Uterus (tissue), 4 donors: Measurements from ENCODE around the gene CCDC195. TPM values are rescaled to one million over a fixed set of nuclear protein-coding genes. Genes with fewer than 3 reads are reported as not detected.

ENCODE experiments used
- DNase-seq, 2 donors: peaks; one replicate each; pipeline ENCODE4 v3.0.0-alpha.2; 2019 to 2020
- H3K27ac ChIP-seq, 2 donors: fragments of 200-600 bp; sonication (generic); 1 replicate in 1 of 2; 2 replicates in 1 of 2; pipeline ENCODE4 v1.5.1; 2016 to 2018
- H3K27me3 ChIP-seq, 2 donors: fragments of 200-600 bp; sonication (generic); one replicate each; pipeline ENCODE4 v1.5.1; 2018 to 2019; ENCODE audit warnings: control low read depth in 1 of 2
- H3K36me3 ChIP-seq, 2 donors: fragments of 200-600 bp; sonication (generic); one replicate each; pipeline ENCODE4 v1.5.1; 2019; ENCODE audit warnings: control low read depth in 1 of 2
- H3K4me1 ChIP-seq, 2 donors: fragments of 200-600 bp; sonication (generic); one replicate each; pipeline ENCODE4 v1.5.1; 2018 to 2019; ENCODE audit warnings: control low read depth in 1 of 2
- H3K4me3 ChIP-seq, 2 donors: fragments of 200-600 bp; sonication (generic); 1 replicate in 1 of 2; 2 replicates in 1 of 2; pipeline ENCODE4 v1.5.1; 2018 to 2019; ENCODE audit warnings: mild to moderate bottlenecking in 1 of 2
- H3K9me3 ChIP-seq, 2 donors: fragments of 200-600 bp; sonication (generic); one replicate each; pipeline ENCODE4 v1.5.1; 2019; ENCODE audit warnings: control low read depth in 1 of 2
- POLR2A ChIP-seq, 2 donors: fragments of 450-650 bp; IDR thresholded peaks; one replicate each; pipeline ENCODE4 v1.6.1; 2016; ENCODE audit warnings: antibody characterized with exemption in 2 of 2, mild to moderate bottlenecking in 1 of 2, moderate library complexity in 1 of 2
- intact Hi-C: fragments of 100-400 bp; cut with DNase I; formaldehyde crosslinking; loops from one replicate; pipeline ENCODE4 v1.15.1; 2023; ENCODE audit warnings: low total_unique reads
- total RNA-seq, 4 donors: library from RNA; depleted of rRNA in 3 of 4; stranded (reverse); fragments of >200 nt in 3 of 4; gene quantifications; one replicate each; pipeline versions ENCODE4 v1.1.0 to v1.2.4, GENCODE V29; 2014 to 2023
- TF ChIP-seq, protein P1 (sequence below), 4 experiments: fragments of 200-600 bp in 2 of 4; fragments of 450-650 bp in 2 of 4; sonication (generic) in 2 of 4; IDR thresholded peaks; one replicate each; pipeline ENCODE4 v1.5.1; 2016 to 2019; ENCODE audit warnings: antibody characterized with exemption in 4 of 4, mild to moderate bottlenecking in 2 of 4, moderate library complexity in 1 of 4
- donor health status: DM: yes; HTN: yes; CAD: no.

The CCDC195 gene
- total RNA-seq, 4 donors from 2014 or later, result not detected

DNA sequence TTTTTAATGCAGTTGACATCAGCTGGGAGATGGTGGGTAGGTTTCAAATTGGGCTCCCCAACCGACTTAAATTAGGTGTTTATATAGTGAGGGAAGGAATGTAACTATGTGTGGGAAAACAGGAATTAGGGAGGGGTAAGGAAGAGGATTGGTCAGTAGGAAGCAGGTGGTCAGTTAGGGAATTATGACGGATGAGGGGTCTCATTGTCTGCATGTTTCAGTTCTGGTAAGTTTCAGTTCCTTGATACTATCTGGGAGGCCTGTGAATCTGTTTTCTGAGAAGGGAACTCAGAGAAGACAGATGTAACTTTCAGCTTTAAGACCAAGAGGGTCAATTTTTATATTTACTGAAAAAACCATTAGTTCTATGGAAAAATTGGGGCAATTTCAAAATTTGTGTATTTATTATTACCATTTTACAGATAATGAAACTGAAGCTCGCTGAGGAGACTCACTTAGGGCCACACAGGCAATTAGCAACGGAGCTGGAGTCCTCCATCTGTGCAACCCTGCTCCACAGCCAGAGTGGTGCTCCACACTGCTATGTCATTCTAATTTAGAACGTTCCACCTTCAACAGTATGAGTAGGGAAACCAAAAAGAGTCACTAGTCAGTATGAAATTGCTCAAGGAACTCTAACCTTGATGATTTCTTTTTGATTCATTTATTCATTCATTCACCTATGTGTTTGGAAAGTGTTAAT is 36.0 kb upstream of the CCDC195 start:
- Histone ChIP-seq H3K4me3 (no peak overlapping the region), H3K36me3 (no peaks in the 10 kb centered on the region), H3K9me3 (no peaks in the 10 kb centered on the region), H3K4me1 (no peaks in the 10 kb centered on the region), H3K27me3 (no peaks in the 10 kb centered on the region), H3K27ac (no peak overlapping the region)
- DNase-seq, result no peak
- TF ChIP-seq POLR2A (IDR thresholded peaks at IDR 0.05), result no peak
- TF ChIP-seq, protein P1, sequence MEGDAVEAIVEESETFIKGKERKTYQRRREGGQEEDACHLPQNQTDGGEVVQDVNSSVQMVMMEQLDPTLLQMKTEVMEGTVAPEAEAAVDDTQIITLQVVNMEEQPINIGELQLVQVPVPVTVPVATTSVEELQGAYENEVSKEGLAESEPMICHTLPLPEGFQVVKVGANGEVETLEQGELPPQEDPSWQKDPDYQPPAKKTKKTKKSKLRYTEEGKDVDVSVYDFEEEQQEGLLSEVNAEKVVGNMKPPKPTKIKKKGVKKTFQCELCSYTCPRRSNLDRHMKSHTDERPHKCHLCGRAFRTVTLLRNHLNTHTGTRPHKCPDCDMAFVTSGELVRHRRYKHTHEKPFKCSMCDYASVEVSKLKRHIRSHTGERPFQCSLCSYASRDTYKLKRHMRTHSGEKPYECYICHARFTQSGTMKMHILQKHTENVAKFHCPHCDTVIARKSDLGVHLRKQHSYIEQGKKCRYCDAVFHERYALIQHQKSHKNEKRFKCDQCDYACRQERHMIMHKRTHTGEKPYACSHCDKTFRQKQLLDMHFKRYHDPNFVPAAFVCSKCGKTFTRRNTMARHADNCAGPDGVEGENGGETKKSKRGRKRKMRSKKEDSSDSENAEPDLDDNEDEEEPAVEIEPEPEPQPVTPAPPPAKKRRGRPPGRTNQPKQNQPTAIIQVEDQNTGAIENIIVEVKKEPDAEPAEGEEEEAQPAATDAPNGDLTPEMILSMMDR (IDR thresholded peaks at IDR 0.05), result no peak
- intact Hi-C loops, result no loop called here

DNA sequence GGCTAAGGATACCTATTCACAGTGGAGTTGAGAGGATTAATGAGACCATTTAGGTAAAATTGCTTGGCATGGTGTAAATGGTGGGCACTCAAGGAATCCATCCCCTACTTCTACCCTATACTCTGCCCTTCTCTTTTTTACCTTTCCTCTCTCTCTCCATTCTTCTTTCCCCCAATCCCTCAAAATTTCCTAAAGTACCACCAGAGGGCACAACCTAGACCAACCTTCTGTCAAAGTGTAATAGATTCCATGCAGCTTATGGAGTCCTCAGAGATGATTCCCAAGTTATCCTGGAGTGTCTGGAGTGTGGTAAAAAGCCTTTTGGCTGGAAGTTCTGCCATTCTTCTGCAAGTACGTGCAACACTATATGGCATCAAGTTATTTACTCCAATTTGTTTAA is 33.0 kb upstream of the CCDC195 start:
- Histone ChIP-seq H3K27me3 (no peaks in the 10 kb centered on the region), H3K36me3 (no peaks in the 10 kb centered on the region), H3K4me3 (no peak overlapping the region), H3K27ac (no peak overlapping the region), H3K9me3 (no peaks in the 10 kb centered on the region), H3K4me1 (no peaks in the 10 kb centered on the region)
- intact Hi-C loops, result no loop called here
- no peak for DNase-seq
- TF ChIP-seq, protein P1 (IDR thresholded peaks at IDR 0.05), result no peak
- TF ChIP-seq POLR2A (IDR thresholded peaks at IDR 0.05), result no peak

DNA sequence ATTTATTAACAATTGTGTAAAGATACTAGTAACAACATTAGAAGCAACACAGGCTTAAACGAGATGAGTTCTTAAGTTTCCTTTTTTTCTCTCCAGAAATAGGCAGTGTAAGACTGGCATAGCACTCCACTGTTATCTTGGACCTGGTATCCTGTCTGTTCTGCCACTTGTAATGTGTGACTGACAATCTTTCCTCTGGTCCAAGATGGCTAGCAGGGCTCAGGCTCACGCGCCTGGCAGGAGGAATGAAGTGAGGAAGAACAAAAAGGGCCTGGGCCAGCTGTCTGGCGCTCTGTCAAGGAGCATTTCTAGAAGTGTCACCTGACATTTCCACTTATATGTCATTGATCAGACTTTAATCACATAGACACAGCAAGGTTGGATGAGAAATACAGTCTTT is 31.6 kb upstream of the CCDC195 start:
- intact Hi-C loops, result no loop called here
- DNase-seq, result no peak

DNA sequence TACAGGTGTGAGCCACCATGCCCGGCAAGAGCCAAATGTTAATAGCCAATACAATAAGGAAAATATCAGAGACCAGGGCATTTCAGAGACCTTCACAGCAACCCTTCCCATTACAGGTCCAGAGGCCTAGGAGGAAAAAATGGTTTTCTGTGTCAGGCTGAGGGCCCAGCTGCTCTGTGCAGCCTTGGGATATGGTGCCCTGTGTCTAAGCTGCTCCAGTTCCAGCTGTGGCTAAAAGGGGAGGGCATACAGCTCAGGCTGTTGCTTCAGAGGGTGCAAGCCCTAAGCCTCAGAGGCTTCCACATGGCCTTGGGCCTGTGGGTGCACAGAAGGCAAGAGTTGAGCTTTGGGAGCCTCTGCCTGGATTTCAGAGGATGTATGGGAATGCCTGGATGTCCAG is 20.1 kb upstream of the CCDC195 start:
- no peaks in the 10 kb centered on the region for H3K36me3 ChIP-seq
- H3K27me3 ChIP-seq, result no peaks in the 10 kb centered on the region
- H3K4me1 ChIP-seq, result no peaks in the 10 kb centered on the region
- no peaks in the 10 kb centered on the region for H3K9me3 ChIP-seq
- H3K27ac ChIP-seq, result no peak overlapping the region
- no peak overlapping the region for H3K4me3 ChIP-seq
- TF ChIP-seq, protein P1 (IDR thresholded peaks at IDR 0.05), result no peak
- no peak for TF ChIP-seq POLR2A (IDR thresholded peaks at IDR 0.05)
- DNase-seq, result no peak
- intact Hi-C loops, result no loop called here

More for the DNA sequence above, 31.6 kb upstream of the CCDC195 start:
- no peak overlapping the region for H3K27ac ChIP-seq
- no peaks in the 10 kb centered on the region for H3K27me3 ChIP-seq
- no peaks in the 10 kb centered on the region for H3K4me1 ChIP-seq
- no peaks in the 10 kb centered on the region for H3K9me3 ChIP-seq
- TF ChIP-seq, protein P1 (IDR thresholded peaks at IDR 0.05), result no peak
- TF ChIP-seq POLR2A (IDR thresholded peaks at IDR 0.05), result no peak
- no peaks in the 10 kb centered on the region for H3K36me3 ChIP-seq
- no peak overlapping the region for H3K4me3 ChIP-seq

DNA sequence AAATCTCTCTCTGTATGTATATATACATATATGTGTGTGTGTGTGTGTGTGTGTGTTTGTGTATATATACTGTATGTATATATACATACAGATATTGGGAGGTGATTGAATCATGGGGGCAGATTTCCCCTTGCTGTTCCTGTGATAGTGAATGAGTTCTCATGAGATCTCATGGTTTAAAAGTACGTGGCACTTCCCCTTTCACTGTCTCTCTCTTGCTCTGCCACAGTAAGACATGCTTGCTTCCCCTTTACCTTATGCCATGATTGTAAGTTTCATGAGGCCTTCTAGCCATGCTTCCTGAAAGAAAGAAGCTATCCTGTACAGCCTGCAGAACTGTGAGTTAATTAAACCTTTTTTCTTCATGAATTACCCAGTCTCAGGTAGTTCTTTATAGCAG is 18.8 kb upstream of the CCDC195 start:
- Histone ChIP-seq H3K36me3 (no peaks in the 10 kb centered on the region), H3K27me3 (no peaks in the 10 kb centered on the region), H3K9me3 (no peaks in the 10 kb centered on the region), H3K4me3 (no peak overlapping the region), H3K27ac (no peak overlapping the region), H3K4me1 (no peaks in the 10 kb centered on the region)
- DNase-seq, result no peak
- intact Hi-C loops, result no loop called here
- TF ChIP-seq POLR2A (IDR thresholded peaks at IDR 0.05), result no peak
- TF ChIP-seq, protein P1 (IDR thresholded peaks at IDR 0.05), result no peak
